Retinal pigment epithelial cell (primary cell): Measurements from ENCODE around the gene S100A10.

Experiments used
- DNase-seq: peaks from one replicate; pipeline ENCODE4 v3.0.0-alpha.2; 2010; ENCODE audit warnings: low read depth
- H3K4me3 ChIP-seq: 2 replicates; pipeline ENCODE4 v1.5.1; 2011; ENCODE audit warnings: mild to moderate bottlenecking, low read length, control low read depth, moderate library complexity
- TF ChIP-seq, protein P1 (sequence below): conservative IDR thresholded peaks from 2 replicates; pipeline ENCODE4 v1.5.1; 2011; ENCODE audit warnings: low read depth, low read length, control low read depth, inconsistent platforms

S100A10 gene

DNA sequence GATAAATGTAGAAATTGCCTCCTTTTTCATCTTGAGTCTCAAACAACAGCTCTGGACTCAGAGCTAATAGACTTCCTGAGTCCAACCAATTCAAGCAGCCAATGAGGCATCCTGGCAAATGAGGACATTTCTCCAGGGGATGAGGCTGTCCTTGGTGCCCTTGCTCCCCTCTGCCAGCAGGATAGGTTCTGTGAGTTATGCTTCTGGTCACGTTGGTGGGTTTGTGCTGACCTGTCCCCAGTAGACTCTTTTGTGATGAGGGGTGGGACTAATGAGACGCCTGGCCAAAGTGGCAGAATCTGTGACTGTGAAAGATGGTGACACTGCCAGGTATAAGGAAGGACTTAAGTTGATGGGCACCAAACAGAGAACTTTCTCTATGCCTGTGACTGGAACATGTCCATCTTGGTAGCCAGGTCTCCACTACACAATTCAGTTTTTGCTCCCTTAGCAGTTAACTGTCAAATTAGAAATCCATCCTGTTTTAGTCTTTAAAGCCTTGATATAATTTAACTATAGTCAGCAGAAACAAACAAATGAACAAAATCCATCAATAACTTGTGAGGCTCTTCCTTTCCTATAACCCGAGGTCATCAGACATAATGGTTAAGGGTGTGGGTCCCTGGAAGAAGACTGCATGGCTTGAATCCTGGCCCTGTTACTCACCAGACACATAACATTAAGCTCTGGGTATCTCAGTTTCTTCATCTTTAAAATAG is 48.6 kb downstream of the S100A10 start:
- no peak for DNase-seq
- TF ChIP-seq, protein P1, sequence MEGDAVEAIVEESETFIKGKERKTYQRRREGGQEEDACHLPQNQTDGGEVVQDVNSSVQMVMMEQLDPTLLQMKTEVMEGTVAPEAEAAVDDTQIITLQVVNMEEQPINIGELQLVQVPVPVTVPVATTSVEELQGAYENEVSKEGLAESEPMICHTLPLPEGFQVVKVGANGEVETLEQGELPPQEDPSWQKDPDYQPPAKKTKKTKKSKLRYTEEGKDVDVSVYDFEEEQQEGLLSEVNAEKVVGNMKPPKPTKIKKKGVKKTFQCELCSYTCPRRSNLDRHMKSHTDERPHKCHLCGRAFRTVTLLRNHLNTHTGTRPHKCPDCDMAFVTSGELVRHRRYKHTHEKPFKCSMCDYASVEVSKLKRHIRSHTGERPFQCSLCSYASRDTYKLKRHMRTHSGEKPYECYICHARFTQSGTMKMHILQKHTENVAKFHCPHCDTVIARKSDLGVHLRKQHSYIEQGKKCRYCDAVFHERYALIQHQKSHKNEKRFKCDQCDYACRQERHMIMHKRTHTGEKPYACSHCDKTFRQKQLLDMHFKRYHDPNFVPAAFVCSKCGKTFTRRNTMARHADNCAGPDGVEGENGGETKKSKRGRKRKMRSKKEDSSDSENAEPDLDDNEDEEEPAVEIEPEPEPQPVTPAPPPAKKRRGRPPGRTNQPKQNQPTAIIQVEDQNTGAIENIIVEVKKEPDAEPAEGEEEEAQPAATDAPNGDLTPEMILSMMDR: no peak
- no peak overlapping the region for H3K4me3 ChIP-seq

DNA sequence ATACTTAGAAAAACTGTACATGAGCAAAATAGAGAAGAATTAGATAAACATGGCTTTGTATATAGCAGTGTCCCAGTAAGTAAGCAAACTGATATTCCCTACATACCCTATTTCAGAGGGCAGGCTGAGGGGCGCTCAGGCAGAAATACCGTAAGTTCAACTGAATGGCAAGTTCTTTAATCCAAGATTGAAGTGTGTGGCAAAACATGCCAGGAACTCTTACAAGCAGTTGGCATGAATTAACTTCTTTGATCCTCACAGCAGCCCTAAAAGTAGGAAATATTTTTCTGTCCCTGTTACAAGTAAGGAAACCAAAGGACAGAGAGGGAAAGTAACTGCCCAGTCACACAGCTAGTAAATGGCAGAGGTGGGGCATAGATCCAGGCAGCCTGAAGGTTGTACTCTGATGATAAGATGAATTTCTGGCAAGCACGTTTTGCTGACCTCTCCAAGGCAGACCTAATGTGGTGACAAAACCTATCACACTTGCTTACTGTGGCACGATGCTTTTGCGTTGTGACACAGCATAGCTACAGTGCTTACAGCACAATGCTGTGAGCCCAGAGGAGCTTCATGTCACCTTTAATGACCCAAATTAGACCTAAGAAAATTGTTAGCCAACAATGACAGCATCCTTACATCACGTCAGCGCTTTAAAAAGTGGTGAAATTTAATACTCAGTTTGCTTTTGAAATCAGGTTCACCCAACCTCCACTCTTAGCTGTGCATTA is 49.4 kb downstream of the S100A10 start:
- peak; percentile 54 for DNase-seq
- TF ChIP-seq, protein P1: no peak
- no peak overlapping the region for H3K4me3 ChIP-seq

DNA sequence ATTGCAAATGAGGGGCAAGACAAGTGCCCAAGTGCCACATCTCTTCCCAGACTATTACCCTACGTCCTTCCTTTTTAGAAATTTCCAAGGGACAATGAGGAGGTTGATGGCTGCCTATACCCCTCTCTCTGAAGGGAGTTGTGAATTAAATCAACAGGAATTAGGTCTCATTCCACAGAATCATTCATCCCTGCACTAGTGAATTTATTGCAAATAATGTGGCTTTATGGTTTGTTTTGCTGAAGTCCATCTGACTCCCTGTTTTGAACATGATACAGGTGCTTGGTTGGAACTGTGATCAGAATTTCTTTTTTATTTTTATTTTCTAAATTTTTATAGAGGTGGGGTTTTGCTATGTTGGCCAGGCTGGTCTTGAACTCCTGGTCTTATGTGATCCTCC is 50.1 kb downstream of the S100A10 start:
- TF ChIP-seq, protein P1: no peak
- no peak for DNase-seq
- H3K4me3 ChIP-seq: no peak overlapping the region

DNA sequence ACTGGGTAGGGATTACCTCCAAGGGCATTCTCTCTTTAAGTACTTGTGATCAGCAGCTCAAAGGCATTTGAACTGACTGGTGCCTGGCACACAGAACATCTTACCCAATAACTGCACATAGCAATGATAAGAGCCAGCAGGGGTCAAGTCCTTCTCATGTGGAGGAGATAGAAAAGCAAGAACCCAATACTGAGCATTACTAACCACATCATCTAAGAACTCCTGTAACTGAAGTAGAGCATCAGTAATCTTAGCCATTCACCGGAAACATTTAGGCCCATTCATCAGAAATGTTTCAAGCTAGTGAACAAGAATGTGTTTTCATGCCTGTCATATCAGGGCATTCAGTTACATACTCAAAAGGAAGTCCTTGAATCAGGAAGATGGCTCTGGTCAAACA is 50.8 kb downstream of the S100A10 start:
- DNase-seq: peak; percentile 55
- H3K4me3 ChIP-seq: no peak overlapping the region
- TF ChIP-seq, protein P1: no peak

DNA sequence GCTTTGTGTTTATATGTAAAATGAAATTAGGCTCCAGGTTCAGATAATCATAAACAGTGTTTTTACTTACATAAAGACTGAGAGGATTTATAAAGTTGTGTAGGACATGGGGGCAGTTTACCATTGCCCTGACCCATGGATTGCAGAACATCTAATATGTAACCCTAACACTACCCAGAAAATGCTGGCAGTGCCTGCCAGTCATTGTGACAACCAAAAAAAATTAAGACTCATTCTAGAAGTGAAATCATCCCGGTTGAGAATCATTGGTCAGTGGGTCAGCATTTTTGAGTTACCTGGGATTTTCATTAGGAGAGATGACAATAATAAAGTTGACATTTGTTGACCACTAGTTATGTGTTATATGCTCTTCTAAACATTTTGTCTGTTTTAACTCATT is 53.1 kb downstream of the S100A10 start:
- TF ChIP-seq, protein P1: no peak
- no peak overlapping the region for H3K4me3 ChIP-seq
- DNase-seq: no peak

DNA sequence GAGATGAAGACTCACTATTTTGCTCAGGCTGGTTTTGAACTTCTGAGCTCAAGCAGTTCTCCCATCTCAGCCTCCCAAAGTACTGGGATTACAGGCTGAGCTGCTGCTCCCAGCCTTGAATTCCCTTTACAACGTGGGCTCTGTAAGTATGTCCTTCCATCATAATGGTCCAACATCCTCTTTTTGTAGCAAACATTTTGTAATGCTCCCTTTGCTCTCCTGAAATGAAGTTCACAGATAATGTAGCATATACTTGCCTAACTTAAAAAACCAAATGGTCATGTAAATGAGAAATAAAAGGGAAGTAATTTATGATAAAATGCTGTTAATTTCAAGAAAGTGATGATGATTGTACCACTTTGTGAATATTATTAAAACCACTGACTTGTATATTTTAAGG is 53.9 kb downstream of the S100A10 start:
- TF ChIP-seq, protein P1: no peak
- no peak overlapping the region for H3K4me3 ChIP-seq
- DNase-seq: no peak

DNA sequence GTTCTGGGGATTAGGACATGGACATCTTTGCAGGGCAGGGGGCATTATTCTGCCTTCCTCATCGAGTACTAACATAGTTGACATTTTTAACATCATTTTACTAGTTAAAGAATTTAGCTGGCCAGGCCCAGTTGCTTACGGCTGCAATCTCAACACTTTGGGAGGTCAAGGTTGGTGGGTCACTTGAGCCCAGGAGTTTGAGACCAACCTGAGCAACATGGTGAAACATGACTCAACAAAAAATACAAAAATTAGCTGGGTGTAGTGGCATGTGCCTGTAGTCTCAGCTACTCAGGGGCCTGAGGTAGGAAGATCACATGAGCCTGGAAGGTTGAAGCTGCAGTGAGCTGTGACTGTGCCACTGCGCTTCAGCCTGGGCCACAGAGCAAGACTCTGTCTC is 54.5 kb downstream of the S100A10 start:
- H3K4me3 ChIP-seq: no peak overlapping the region
- DNase-seq: no peak
- TF ChIP-seq, protein P1: no peak
